ENCODE data around the gene DOCK4.

Gene DOCK4

DNA sequence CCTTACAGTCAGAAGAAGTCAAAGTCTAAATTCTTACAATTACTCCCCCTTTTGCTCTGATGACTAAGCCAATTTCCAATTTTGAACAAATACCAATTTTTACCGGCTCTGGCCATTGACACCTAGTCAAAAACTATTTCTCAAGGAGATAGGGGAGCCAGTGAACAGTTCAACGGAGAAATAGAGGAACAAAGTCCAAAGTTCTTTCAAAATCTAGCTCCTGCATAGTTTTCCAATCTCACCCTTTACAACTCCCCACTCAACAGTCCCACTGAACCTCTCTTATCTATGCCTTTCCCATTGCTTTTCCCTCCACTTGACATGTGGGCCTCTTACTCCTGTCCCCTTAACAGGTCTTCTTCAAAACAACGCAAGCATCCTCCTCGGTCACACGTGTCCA, 192.9 kb downstream of the DOCK4 start:
- no peak for DNase-seq (ENCODE audit: low read depth)

DNA sequence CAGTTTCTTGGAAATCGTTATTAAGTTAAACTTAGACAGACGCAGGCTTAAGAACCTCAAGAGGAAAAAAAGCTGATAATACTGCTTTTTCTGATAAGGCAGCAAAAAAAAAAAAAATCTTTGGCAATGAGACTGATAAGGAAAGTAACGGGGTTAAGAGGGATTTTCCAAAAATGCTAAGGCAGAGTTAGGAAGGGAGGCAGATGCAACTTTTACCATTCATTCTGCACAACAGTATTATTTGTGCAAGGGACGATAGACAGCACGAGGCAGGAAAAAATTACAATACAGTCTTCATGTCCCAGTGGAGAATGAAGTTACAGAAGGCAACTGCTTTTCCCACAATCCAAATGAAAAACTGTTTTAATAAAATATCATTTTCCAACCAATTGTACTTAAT, 194.0 kb downstream of the DOCK4 start:
- no peak for DNase-seq (ENCODE audit: low read depth)

DNA sequence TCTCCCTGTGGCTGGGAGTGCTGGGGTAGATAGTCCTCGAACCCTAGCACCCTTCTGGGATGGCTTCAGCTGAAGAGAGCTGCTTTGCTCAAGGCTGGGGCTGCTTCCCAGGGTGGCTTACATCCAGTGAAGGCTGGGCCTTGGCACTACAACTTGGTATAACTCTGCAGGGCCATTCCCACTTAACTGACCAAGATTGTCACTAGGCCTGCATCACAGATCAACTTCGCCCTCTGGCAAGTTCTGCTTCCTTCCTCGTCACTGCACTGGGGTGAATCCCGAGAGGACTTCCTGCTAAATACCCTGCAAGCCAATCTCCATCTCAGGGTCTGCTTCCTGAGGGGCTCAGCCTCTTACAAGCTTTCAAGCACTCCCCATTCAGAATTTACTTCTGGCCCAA, 195.2 kb downstream of the DOCK4 start:
- no peak for DNase-seq (ENCODE audit: low read depth)

DNA sequence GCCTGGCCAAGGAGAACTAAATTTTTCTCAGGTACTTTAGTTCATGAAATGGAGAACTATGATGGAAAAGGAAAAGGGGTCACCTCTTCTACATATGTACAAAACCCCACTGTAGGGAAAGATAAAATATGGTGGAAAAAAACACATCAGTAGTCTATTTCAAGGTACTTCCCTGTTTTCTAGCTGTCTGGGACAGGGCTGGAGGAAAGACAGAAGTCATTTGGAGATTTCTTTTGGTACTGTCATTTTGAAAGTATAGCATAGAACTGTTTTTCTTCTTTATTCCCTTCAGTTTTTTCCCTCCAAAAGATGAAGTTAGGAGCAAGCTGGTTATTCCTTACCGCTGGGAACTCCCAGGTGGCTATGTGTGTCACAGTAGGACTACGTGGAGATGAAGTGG, 196.1 kb downstream of the DOCK4 start:
- DNase-seq (ENCODE audit: low read depth) = no peak

DNA sequence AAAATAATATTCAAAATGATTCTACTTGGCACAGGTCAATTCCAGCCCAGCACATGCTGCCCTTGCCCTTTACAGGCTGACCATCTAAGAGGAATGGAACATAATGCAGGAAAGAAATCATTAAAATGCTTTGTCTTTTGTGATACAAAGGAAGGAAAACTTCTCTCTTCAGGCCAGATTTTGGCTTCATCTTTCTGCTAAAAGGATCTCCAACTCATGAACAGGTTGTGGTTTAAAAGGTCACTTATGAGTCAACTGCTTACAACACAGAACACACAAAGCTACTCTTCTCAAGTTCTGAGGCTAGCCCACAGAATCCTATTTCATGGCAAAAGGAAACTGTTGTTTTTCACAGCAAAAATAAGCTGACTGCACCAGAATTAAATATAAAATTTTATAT, 197.1 kb downstream of the DOCK4 start:
- DNase-seq (ENCODE audit: low read depth) = no peak

DNA sequence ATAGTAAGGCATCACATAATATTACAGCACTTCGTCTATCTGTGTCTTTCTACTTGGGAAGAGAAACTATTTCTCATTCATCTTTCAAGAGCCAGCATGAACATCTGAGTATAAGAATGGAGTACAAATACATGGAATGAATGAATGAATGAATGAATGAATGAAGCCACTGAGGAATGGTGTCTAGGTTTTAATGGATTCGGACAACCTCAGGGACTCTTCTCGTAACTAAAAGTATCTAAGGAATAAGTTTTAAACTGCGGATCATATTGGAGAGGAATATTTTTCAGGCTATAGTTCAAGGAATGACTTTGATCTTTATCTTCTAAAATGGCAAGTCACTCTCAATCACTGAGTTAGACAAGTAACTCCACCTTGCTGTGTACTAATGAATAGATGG, 199.0 kb downstream of the DOCK4 start:
- no peak for DNase-seq (ENCODE audit: low read depth)

DNA sequence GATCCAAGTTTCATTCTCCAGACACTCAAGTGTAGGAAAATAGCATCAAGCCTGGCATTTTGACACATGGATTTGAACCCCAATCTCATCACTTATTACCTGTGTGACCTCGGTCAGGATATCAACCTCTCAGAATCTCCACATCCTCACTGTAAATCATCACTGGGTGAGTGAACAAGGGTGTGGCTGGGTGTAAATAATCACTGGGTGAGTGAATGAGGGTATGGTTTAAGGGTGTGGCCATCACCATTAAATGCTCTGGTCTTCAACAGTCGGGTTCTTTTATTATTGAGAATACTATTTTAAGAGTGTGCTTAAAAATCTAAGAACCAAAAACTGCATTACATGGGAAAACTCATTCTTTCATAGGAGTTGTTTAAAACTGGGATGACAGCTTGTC, 200.1 kb downstream of the DOCK4 start:
- DNase-seq (ENCODE audit: low read depth) = no peak

DNA sequence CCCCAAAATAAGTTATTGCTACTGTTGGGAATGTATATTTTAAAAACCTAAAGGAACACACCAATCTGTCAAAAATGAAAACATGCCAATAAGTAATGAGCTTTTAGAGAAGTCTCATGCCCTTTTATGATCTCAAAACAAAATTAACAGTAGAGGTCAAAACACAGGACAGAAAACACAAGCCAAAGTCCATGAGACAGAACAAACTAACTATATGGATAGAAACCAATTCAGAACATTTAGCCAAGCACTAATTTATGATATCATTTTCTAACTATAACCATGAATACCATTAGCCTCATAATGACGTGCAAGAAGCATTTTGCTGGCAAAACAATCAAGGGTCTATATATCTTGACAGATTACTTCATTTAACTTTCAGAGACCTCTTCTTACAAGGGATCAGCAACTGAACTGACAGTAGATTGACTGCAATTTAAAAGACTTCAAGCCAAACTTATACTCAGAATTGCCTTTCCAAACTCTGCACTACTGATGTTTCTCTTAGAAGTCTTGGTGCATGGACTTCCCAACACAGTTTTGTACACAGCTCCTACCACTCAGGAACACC, 200.9 kb downstream of the DOCK4 start:
- DNase-seq (ENCODE audit: low read depth) = no peak

DNA sequence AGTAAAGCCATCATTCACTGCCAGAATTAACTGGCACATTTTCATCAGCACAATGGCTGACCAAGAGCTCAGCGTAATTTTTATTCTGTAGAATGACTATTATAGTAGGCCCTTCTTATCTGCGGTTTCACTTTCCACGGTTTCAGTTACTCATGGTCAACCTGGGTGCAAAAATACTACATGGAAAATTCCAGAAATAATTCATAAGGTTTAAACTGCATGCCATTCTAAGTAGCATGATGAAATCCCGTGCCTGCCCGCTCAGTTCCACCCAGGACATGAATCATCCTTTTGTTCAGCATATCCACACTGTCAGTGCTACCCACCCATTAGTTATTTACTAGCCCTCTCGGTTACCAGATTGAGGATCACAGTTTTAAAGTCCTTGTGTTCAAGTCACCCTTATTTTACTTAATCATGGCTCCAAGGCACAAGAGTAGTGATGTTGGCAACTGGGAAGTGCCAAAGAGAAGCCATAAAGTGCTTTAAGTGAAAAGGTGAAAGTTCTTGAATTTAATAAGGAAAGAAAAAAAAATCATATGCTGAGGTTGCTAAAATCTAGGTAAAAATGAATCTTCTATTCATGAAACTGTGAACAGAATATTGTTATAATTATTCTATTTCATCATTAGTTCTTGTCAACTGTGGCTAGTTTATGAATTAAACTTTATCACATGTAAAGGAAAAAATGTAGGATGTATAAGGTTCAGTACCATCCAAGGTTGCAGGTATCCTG, 204.9 kb downstream of the DOCK4 start:
- no peak for DNase-seq (ENCODE audit: low read depth)

DNA sequence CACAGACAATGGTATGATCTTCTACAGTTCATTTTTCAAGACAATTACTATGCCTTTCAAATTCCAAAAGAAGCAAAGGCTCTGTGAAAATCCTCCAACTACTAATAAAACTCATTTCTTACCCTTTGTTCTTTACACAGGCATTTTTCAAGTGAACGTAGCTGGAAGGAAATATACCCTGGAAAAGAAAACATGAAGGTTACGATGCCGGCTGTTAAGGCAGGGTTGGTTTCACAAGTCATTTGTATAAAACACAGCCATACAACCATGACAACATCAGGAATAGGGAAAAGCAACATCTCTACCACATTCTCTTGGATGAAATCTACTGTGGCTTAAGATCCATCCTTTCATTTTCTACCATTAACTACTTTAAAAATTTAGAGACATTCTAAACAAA, 207.9 kb downstream of the DOCK4 start:
- no peak for DNase-seq (ENCODE audit: low read depth)

DNA sequence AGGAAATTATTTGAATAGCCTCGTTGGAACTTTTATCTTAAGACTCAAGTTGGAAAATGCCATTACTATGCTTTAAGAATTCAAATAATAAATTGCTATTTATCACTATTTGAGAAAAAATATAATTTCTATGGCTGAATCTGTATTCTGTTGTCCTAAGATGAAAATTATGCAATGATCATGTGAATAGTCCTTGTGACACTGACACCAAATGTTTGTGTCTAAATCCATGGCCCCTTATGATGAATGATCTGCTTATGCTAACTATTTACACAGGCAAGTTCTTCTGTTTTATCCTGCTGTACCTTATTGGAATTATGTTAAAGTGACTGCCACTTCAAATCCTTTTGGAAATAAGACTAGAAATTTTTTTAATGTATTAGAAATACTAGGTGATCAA, 208.7 kb downstream of the DOCK4 start:
- no peak for DNase-seq (ENCODE audit: low read depth)

DNA sequence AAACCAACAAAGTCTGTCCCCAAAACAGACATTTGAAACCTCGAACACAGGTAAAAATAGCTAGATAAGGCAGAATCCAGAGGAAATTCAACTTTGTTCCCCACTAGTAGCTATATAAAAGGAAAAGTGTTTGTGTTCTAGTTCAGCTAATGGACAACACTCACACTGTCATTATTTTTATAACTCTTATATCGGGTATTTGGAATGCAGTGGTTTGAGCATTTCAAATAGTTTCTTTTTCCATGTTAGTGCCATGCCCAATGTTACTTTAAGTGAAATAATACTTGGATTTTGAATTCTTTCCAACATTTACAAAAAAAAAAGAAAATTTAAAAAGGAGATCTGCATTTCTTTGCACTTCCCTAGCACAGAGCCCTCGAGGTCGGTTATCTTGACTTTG, 213.6 kb downstream of the DOCK4 start:
- DNase-seq (ENCODE audit: low read depth) = no peak

DNA sequence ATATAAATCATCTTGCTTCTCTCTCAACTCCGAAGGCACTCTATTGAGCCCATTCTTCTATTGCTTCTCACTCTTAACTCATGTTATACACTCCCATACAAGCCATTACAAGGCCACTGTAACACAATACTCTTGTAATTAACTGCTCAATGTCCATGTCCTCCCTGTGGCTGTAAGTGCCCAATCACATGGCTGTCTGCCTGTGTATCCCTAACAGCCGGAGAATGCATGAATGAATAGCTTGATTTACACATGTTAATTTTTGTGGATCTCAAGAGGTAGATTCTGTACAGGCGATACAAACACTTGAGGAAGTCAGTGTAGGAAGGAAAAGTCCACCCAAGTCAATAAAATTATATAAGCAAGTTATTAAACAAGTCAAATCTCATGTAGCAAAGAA, 215.6 kb downstream of the DOCK4 start:
- no peak for DNase-seq (ENCODE audit: low read depth)

DNA sequence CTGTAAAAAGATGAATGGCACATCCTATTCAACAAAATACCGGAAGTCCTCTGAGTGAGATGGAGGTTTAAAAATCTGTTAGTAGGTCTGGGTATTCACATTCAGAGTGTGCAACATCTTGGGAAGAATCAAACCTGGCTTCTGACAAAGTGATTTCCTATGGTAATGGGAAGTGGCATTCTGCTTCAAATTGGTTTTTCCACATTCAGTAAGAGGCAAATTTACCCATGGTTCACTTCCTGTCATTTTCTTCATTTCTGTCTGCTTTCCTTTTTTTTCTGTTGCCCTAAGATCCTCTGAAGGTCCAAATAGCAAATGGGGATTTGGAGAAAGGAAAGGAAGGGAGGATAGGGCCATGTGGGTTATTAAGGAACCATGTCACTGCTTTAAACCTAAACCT, 218.3 kb downstream of the DOCK4 start:
- DNase-seq (ENCODE audit: low read depth) = no peak

DNA sequence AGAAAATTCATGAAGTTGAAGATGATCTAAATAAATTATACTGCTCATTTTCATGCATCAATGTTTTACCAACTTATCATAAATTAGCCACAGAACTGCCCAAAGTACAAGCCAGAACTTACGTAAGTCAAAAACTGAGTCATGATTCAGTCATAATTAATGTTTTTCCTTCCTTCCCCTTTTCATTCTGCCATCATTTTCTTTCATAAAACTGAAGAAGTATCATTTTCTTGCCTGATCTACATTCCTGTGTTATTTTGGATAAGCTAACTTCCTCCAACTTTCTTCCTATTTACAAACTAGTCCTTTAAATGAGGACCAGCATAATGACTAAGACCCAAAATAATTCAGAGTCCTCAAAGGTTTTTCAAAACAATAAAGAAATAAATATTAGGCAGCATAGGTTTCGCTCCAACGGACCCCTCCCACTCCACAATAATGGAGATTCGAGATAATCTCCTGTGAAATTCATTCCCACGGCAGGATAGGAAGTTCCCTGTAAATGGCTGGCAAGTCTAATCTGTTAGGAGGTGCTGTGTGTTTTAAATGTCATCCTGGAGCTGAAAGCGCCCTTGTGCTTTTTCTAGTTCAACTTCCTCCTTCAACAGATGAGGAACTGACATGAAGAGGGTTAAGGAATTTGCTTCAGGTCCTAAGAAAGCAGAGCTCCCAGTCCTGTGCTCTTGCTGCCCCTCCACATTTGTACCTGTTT, 218.9 kb downstream of the DOCK4 start:
- DNase-seq (ENCODE audit: low read depth) = no peak

DNA sequence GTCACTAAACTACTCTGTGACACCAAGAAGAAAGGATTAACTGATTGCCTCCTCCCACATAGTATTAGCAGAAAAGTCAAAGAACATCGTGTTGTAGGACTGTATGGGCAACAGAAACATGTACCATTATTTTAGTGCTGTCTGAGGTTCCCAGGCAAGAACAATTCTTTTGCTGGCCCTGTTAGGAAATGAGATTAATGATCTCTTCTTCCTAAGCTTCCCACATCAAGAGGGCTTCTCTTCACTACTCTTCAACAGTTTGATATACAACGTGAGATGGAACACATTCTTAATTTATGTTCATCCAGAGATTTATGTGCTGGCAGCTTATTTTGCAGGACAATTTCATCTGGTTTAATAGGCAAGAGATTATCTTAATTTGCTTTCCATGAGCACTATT, 219.6 kb downstream of the DOCK4 start:
- DNase-seq (ENCODE audit: low read depth) = no peak

DNA sequence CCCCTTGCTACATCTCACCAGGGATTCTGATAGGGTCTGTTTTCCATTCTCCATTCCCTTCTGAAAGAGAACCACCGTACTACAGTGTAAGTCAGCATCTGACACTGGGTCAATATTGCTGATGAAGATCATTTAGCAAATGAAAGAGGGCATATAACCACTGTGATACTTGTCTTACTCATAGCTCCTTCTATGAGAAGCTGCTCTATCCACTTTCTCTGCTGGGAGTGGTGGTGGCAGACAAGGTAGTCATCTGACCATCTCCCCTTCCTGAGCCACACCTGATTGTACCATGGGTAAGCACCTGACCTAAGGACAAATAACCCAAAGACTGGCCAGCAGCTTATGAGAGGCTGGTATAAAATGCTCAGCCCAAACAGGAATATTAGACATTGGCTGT, 220.4 kb downstream of the DOCK4 start:
- DNase-seq (ENCODE audit: low read depth) = no peak

DNA sequence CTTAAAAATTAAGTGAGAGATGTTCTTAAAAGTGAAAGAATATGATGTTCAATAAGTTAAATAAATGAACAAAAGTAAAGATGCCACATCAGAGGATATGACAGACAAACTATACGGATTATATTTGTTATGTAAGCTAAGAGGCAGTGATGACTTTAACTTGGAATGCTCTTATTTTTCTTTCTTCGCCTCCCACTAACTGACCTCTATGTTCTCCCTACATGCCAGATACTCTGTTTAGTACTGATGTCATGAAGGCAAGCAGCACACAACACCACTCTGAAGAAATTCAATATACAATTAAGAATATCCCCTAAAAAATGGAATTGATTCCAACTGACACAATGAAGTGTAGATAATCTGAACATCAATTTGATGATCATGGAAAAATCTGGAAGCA, 223.4 kb downstream of the DOCK4 start:
- DNase-seq (ENCODE audit: low read depth) = no peak

DNA sequence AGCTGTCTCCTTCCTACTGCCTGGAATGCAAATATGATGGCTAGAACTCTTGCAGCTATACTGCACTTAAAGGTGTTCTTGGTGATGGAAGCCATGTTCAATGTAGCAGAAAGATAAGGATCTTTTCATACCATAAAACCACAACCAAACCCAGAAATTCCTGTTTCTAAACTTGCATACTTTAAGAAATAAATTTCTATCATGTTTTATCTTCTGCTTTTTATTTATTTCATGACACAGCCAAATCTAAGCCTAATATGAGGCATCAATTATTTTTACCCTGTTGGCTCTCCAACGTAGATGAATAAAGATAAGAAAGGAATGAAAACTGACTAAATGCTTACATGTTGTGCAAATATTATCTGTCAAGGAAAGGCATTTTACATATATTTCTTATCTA, 224.1 kb downstream of the DOCK4 start:
- no peak for DNase-seq (ENCODE audit: low read depth)

DNA sequence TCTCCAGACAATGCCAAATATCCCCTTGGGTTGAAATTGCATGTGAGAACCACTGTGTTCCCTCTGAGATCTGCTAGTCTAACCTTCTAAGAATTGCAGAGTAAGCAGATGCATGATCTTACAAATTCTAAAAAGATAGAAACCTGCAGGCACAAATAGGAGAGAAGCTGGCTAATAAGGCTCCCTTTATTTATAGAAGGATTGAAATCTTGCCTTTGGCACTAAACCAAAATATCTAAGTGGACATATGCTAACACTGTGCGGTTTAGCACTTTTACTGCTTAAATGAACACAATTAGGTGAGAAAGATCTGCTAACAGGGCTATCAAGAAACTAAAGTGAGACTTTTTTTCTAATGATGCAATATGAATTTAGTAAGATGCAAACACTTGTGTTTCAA, 225.5 kb downstream of the DOCK4 start:
- no peak for DNase-seq (ENCODE audit: low read depth)

DNA sequence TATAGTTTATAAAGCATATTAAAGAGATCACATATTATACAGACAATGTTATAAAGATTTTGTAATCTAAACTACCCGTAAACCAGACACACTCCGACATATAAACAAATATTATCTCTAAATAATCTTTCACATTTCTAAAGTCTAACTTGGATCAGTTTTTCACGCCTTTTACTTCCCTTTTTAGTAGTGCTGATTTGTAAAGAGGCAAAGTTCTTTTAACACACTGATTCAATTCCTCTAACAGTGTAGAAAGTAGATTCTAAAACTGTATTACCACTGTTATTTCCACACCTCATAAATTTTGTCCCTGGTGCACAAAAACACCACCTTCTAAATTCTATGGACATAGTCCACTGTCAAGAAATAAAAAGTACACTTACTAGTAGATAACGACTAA, 230.9 kb downstream of the DOCK4 start:
- no peak for DNase-seq (ENCODE audit: low read depth)

DNA sequence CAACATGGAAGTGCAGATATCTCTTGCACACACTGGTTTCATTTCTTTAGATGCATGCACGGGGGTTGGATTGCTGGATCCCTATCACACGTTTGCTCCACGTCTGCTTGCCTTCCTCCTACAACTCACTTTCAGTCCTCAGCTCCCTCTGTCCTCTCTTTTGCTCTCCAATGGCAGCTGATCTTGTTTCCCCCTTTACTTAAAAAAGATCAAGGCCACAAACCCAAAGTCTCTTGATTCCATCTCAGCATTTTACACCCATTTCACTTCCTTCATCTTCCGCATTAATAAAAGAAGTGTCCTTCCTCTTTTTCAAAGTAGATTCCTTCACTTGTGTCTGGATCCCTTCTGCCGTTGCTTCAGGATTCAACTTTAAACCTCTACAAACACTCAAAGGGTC, 245.2 kb downstream of the DOCK4 start:
- no peak for DNase-seq (ENCODE audit: low read depth)

DNA sequence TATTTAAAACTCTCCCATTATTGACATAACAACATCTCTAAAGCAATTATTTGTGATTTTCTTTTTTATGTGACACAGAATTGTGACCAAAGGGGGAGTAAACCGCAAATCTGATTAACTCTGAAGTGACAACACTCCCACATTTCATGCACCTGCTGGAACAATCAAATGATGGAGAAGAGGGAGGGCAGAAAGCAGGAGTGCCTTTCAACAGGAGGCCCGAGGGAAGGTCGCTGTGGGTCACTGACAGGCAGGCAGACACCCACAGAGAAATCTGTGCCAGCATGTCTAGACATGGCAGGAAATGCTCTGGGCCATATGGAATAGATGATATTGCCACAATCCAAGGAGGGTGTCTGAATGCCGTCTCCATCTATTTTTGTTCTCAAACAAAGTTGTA, 247.3 kb downstream of the DOCK4 start:
- DNase-seq (ENCODE audit: low read depth) = no peak

DNA sequence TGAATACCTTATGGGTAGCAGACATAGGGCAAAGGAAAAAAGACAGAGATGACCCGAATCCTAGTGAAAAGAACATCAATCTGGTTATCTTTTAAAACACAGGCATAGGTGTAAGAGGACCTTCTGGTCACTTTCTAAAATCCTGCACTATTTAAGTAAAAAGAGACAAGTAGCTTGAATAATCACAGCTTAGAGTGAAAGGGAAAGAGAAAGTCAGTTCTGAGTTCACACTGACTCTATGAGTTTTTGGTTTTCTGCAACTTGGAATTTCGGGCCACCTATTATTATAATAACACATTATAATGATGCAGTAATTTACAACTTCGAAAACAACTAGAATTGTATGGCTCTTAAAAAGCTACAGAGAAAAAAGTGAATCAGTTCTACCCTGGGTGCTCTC, 247.8 kb downstream of the DOCK4 start:
- no peak for DNase-seq (ENCODE audit: low read depth)
